GM06990 (cell line): ENCODE measurements around the gene BCOR.

ENCODE experiments used
- DNase-seq: peaks from one replicate; pipeline ENCODE4 v3.0.0-alpha.2; 2011; ENCODE audit not compliant: insufficient read length; ENCODE audit errors: extremely low read depth
- H3K27me3 ChIP-seq: replicated peaks from 2 replicates; pipeline ENCODE4 v1.6.0; 2011; ENCODE audit warnings: low read length; ENCODE audit not compliant: control insufficient read depth, insufficient read depth
- H3K36me3 ChIP-seq: 2 replicates; pipeline ENCODE4 v1.5.1; 2011; ENCODE audit warnings: low read length; ENCODE audit not compliant: control insufficient read depth, insufficient read depth
- H3K4me3 ChIP-seq: replicated peaks from 2 replicates; pipeline ENCODE4 v1.5.1; 2011; ENCODE audit warnings: low read depth, mild to moderate bottlenecking, control low read depth, low read length
- TF ChIP-seq, protein P1 (sequence below): IDR thresholded peaks from 2 replicates; pipeline ENCODE4 v1.5.1; 2011; ENCODE audit warnings: low read length, control low read depth, mild to moderate bottlenecking, inconsistent platforms; ENCODE audit not compliant: insufficient read depth, poor library complexity, severe bottlenecking

BCOR gene

DNA sequence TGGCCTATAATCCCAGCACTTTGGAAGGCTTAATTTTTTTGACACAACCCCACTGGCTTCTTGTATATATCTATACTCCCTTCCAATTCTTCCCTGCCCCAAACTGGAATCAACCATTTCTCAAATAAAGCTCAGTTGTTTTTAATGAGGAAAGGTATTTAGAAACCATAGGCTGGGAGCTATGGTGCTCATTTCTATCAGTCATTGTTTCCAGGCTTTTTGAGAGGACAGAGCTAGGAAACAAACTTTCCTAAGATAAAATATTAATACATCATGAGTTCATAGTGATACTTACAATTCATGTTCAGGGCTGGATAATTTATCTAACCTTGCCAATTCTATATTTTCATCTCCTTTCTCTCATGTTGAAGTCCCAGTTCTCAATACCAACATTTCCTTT, 50.3 kb downstream of the BCOR start:
- peaks cover 8% of the 10 kb centered on the region for H3K36me3 ChIP-seq
- DNase-seq = no peak
- TF ChIP-seq, protein P1, sequence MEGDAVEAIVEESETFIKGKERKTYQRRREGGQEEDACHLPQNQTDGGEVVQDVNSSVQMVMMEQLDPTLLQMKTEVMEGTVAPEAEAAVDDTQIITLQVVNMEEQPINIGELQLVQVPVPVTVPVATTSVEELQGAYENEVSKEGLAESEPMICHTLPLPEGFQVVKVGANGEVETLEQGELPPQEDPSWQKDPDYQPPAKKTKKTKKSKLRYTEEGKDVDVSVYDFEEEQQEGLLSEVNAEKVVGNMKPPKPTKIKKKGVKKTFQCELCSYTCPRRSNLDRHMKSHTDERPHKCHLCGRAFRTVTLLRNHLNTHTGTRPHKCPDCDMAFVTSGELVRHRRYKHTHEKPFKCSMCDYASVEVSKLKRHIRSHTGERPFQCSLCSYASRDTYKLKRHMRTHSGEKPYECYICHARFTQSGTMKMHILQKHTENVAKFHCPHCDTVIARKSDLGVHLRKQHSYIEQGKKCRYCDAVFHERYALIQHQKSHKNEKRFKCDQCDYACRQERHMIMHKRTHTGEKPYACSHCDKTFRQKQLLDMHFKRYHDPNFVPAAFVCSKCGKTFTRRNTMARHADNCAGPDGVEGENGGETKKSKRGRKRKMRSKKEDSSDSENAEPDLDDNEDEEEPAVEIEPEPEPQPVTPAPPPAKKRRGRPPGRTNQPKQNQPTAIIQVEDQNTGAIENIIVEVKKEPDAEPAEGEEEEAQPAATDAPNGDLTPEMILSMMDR = no peak

DNA sequence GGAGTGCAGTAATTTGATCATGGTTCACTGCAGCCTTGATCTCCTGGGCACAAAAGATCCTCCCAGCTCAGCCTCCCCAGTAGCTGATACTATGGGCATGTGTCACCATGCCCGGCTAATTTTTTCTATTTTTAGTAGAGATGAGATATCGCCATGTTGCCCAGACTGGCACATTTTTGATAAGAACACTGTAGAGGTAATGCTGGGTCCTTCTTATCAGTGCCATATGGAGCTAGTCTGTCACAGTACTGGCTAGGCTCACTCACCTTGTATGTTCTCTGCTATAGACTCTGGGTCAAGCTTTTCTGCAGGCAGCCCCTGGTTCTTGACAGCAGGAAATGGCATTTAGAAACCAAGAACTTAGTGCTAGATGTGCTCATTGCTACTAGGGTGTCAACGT, 53.9 kb downstream of the BCOR start:
- no peaks in the 10 kb centered on the region; the same call in none of the 2 replicates for H3K36me3 ChIP-seq
- DNase-seq = no peak
- TF ChIP-seq, protein P1 = no peak
- H3K4me3 ChIP-seq = no peak overlapping the region
- H3K27me3 ChIP-seq = no peaks in the 10 kb centered on the region

More for the DNA sequence above, 50.3 kb downstream of the BCOR start:
- H3K4me3 ChIP-seq = no peak overlapping the region
- no peaks in the 10 kb centered on the region for H3K27me3 ChIP-seq

DNA sequence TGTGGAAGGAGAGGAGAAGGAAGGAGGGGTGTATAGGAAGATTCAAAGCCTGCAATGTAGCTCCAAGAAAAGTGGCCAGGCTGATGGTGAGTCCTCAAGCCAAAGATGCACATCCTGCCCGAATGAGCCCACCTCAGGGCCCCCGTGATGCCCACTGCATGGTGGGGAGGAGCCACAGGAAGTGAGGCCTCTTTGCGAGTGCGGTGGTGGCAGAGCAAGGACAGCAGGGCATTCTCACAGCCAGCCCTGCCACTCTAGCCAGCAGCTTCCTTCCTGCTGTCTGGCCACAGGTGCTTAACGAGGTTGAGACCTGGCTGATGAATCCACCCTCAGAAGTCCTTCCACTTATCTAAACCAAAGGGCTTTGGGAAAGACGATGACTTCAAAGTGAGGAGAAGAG, 55.8 kb downstream of the BCOR start:
- Histone ChIP-seq H3K36me3 (no peaks in the 10 kb centered on the region), H3K4me3 (no peak overlapping the region), H3K27me3 (no peaks in the 10 kb centered on the region)
- TF ChIP-seq, protein P1 = no peak
- no peak for DNase-seq

DNA sequence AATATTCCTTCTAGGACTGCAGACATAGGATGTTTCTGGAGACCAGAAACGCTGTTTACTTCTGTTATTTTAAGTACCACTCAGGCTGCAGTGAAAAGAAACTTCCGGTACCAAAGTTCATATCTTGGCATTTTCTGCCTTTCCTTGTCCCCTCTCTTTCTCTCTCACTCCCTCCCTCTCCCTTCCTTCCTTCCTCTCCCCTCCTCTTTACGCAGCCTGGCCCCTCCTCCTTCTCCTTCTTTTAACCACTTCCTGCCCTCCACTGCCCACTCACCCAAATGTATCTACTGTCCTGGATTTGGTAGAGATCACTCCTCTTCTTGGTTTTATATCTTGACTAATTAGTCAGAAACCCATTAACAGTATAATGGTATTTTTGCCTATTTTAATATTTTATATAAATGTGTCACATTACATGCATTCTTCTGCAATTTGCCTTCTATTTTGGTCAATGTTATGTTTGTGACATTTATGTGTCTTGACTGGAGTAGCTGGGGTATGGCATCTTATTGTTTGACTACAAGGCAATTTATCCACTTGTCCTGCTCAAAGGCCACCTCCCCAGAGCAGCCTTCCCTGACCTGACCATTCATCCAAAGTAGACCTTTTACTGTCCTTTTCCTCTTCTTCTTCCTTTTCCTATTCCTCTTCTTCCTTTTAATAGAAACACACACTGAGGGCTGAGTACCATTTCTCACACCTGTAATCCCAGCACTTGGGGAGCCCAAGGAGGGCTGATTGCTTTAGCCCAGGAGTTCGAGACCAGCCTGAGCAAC, 56.9 kb downstream of the BCOR start:
- H3K36me3 ChIP-seq = no peaks in the 10 kb centered on the region
- H3K27me3 ChIP-seq = no peaks in the 10 kb centered on the region
- DNase-seq = no peak
- no peak overlapping the region for H3K4me3 ChIP-seq
- TF ChIP-seq, protein P1 = no peak

DNA sequence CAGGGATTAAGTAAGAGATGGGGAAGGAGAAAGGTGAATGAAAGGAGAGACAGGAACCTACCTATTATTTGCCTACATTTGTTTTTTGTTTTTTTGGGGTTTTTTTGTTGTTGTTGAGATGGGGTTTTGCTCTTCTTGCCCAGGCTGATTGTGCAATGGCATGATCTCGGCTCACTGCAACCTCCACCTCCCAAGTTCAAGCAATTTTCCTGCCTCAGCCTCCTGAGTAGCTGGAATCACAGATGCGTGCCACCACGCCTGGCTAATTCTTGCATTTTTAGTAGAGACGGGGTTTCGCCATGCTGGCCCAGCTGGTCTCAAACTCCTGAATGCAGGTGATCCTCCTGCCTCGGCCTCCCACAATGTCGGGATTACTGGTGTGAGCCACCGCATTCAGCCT, 57.9 kb downstream of the BCOR start:
- no peaks in the 10 kb centered on the region for H3K36me3 ChIP-seq
- TF ChIP-seq, protein P1 = no peak
- no peak for DNase-seq
- no peaks in the 10 kb centered on the region for H3K27me3 ChIP-seq
- no peak overlapping the region for H3K4me3 ChIP-seq
